Activated naive CD4-positive, alpha-beta T cell treated with Interleukin-2 at 50 U/mL for 16 hours (primary cell): Measurements from ENCODE around the gene TBC1D9B.
A peak's percentile ranks its signal among the peaks of the same experiment; 100 is the strongest.

Source experiments
- DNase-seq: peaks from one replicate; pipeline ENCODE4 v3.0.0-alpha.2; 2020

The TBC1D9B gene

DNA sequence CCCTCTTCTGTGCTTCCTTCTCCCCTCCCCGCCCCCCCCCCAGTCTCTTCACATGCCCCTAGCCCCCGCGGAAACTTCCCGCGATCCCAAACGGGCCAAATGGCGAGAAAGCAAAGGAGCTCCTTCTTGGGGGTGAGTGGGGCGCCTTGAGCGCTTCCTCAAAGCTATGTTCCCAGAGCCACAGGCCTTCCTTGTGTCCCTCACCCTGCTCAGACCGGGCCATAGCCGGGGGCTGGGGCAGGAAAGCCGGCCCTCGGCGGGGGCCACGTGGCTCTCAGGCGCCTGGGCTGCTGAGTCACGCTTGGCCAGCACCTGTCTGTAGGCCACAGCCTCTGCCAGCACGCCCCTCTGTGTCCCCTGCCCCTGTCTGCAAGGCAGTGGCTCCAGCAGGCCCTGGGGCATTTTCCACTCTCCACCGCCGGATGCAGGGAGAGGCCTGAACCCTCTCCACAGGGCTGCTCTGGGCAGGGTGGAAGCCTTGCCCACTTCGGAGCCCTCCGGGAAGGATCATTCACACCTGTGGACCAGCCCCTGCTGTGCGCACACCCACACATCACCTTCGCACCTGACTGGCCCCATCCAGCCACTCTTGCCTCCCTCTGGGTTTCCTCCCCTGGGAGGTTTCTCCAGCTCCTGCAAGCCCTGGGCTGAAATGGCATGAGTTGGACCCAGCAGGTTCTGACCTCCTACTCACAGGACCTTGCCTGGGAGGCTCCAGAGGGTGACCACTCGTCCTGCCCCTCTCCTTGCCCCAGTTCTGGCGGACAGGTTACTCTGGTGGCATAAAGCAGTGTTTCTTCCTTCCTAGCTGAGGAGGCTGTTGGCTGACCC lies 88.2 kb downstream of the TBC1D9B start:
- peak; percentile 54 for DNase-seq

DNA sequence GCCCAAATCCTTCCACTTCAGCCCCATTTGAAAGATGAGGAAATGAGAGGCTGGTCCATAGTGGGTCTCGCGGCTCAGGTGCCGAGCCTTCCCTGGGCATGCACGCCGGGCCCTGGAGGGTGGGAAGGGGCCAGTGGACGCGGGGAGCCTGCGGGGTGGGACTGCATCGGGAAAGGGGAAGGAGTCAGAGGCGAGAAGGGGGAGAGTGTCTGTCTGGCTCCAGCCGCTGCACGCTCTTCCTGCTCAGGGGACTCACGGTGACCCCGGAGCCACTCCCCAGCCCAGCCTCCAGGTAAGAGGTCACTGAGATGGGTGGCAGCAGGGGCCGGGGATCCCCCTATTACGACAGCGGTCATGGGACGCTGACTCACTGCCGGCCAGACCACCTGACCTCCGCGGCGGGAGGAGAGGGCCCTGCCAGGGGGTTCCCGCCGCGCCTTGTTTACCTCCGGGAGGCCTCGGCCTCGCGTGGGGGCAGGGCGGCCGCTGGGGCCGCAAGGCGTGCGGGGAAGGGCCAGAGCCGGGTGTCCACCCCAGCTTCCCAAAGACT lies 88.9 kb downstream of the TBC1D9B start:
- peak; percentile 89 for DNase-seq

DNA sequence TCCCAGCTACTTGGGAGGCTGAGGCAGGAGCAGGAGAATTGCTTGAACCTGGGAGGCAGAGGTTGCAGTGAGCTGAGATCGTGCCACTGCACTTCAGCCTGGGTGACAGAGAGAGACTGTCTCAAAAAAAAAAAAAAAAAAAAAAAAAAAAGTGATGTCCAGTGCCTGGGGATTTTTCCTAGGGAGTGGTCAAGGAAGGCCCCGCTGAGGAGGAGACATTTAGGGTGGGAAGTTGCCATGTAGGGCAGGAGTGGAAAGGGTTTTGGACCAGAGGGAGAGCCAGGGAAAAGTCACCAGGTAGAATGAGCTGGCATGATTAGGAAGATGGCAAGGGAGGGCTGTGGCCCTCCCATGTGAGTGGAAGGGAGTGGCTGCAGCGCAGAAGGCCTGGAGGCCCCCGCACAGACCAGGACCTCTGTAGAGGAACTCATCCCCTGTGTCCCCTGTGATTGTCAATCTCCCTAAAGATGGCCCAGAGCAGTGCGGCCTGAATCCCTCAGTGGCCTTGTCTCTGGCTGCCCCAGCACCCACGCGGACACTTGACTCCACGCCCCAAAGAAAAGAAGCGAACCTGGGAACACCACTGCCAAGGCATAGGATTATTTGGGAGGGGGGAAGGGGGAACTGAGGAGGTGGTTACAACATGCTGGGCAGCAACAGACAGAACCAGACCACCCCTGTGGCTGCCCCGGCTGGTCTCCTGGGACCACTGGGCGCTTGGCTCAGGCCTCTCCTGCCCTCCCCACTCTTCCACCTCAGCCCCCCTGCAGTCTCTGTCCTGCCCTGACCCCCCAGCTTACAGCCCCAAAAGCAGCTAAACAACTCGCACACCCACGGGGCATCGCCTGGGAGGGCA lies 89.6 kb downstream of the TBC1D9B start:
- no peak for DNase-seq

DNA sequence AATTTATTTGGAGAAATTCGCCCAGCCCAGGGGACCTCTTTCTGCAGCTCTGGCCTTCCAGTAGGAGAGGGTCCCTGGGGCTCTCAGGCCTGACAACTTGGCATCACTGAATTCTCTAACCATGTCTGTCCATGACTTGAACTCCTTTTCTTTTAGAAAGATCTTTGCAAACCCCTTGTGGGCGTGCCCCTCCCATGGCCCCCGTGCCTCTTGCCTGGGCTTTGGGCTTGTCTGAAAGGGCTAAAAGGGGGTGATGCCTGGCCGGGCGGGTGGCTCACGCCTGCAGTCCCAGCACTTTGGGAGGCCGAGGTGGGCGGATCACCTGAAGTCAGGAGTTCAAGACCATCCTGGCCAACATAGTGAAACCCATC lies 90.2 kb downstream of the TBC1D9B start:
- DNase-seq: no peak

DNA sequence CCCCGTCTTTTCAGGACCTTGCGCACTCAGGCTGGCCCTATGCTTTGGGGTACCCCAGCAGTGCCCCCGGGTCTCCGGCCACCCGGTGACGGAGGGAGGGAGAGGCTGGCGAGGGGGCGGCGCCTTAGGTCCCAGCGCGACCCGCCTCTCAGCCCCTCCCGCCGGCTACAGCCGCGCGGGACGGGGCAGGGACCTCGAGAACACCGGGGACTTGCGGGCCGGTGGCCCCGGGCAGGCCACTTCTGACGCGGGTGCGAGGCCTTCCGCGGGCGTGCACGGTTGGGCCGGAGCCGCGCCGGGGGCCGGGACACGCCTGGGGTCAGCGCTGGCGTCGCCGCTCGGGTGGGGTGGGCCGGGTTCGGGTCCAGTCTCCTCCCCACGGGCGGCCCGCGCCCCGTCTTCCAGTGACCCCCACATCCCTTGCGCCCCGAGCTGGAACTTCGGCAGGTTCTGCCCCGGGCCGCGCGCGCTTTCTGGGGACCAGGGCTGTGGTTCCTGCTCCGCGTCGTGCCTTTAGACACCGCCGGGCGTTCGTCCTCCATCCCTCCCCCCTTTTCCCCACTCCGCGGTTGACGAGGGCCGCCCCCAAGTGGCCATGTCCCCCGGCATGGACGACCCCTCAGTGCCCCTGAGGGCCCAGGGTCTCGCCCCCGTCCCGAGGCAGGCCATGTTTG lies 90.8 kb downstream of the TBC1D9B start:
- DNase-seq: no peak

DNA sequence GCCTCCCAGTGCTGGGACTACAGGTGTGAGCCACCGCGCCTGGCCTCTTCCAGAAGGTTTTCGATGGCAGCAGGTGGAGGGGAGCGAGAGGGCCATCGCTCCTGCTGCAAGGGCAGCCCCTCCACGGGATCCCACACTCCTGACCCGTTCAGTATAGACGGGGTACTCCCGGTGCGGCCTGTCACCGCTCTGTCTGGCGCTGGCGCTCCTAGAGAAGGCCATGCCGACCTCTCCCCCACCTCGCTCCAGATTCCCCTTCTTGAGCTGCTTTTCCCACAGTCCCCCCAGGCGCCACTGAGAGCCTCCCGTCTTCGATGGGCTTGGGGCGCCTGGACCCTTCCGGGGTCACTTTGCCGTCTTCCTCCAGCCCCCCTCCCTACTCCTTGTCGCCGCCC lies 91.3 kb downstream of the TBC1D9B start:
- no peak for DNase-seq

DNA sequence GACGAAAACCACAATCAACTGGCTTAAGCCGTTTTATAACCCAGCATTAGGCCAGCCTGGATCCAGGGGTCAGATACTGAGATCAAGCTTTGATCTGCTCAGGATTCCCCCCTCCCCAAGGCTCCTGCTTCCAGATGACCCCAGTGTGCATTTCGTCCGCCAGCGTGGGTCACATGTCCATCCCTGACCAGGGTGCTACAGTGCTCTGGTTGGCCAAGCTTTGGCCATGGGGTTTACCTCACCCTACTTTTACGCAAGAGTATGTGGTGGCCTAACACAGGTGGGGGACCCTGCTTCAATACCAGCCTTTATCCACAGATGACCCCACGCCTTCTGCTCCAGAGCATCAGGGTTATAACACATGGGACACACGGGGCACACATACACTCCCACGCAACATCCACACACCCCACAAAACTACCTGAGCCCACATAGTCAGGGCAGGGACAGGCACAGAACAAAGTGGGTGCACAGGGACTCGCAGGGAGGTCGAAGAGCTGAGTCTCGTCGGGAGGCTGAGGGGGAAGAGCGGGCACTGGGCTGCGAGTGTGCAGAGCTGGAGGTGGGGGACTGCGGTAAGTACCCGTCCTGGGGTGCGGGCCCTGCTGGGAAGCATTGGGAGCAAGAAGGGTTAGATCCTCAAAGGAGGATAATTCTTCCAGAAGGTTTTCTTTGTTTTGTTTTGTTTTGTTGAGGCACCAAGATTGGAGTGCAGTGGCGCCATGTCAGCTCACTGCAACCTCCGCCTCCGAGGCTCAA lies 92.0 kb downstream of the TBC1D9B start:
- no peak for DNase-seq

DNA sequence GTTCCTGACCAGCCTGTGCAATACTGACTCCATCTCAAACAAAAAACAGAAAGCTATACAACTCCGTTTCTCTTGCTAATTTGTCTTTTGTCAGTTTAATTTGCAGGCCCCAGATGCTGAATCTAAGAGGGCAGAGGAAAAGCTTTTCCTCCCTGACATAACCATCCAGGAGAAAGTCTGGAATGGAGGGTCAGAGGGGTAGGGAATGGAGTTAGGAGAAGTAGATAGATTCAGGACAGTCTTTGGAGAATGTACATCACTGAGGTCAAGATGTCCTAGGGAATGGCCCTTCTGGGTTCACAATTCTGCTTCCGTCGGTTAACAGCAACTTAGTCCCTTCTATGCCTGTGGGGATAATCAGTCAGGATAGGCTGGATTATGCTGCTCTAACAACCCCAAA lies 93.6 kb downstream of the TBC1D9B start:
- no peak for DNase-seq

DNA sequence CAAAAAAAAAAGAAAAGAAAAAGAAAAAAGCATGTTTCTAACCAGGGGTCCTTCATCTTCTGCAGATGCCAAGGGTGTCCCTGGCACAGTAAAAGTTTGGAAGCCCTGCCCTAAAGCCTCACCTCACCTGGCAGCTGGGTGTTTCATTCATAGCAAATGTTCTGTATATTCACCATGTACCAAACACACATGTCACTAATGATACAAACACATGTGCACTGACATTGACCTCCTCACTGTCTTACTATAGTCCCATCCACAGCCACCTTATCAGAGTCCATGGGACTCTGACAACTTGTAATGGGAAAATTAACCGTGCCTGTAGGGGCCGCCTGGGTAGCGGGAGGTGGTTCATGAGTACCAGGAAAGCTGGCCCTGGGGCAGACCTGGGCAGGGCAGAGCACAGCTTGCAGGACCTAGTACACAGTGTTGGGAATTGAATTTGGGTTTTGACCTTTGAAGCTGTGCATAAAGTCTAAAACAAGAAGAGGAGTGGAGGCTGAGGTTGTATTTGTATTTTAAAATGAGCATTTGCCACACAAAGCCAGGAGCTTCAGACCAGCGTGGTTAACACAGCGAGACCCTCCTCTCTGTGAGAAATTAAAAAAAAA lies 94.6 kb downstream of the TBC1D9B start:
- DNase-seq: no peak

DNA sequence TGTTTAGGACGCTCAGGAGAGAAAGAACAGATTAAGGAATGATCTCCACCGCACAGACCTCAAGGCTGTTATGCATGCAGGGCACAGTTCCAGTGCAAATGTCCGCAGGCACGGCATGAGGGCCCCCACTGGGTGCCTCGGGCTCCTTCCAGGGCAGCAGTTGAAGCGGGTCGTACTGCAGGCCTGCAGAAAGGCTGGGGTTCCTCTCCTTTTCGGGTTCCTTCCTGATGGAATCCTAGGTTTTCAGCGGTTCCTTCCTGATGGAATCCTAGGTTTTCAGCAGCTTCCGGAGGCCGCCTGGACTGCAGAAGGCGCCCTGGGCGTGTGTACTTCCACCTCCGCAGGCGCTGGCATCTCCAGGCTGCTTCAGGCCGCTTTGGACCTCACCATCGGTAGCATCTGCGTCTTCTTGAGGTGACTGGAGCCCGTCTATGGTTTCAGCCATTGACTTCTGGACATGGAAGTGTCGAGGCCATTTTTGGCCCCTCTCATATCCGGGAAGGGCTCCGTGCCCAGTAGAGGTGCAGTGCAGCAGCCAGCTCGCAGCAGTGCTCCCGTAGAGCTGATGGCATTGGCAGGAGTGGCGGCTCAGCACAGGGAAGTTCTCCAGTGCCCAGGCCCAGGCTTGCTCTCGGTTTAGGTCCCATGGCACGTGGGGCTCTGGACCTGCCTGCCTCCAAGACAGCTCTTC lies 95.4 kb downstream of the TBC1D9B start:
- no peak for DNase-seq
